ENCODE measurements around the gene RRAGD.
A peak's percentile ranks its signal among the peaks of the same experiment; 100 is the strongest.
"Not testable (repeated sequence)": the region's sequence is repeated elsewhere in the genome, so short reads cannot be mapped to it uniquely, and the experiment has no call there.

The RRAGD gene

GRCh38 chr6:89410788-89411144 lies 1.3 kb downstream of the RRAGD start:
- peak; percentile 48 for DNase-seq

GRCh38 chr6:89410231-89410761 lies 1.8 kb downstream of the RRAGD start:
- DNase-seq, result peak; percentile 35

GRCh38 chr6:89409461-89410035 lies 2.5 kb downstream of the RRAGD start:
- DNase-seq, result no peak

GRCh38 chr6:89406141-89406540 lies 5.9 kb downstream of the RRAGD start:
- DNase-seq, result no peak

GRCh38 chr6:89404512-89404911 lies 7.6 kb downstream of the RRAGD start:
- DNase-seq, result no peak

GRCh38 chr6:89402776-89403175 lies 9.3 kb downstream of the RRAGD start:
- no peak for DNase-seq

GRCh38 chr6:89400912-89401399 lies 11.1 kb downstream of the RRAGD start:
- peak; percentile 38 for DNase-seq

- DNase-seq, result no peak
Measured at GRCh38 chr6:89400050-89400449, 12.0 kb downstream of the RRAGD start.

GRCh38 chr6:89398762-89399525 lies 13.1 kb downstream of the RRAGD start:
- no peak for DNase-seq

- DNase-seq, result not testable (repeated sequence)
Measured at GRCh38 chr6:89397884-89398283, 14.2 kb downstream of the RRAGD start.

GRCh38 chr6:89393659-89394058 lies 18.4 kb downstream of the RRAGD start:
- no peak for DNase-seq

GRCh38 chr6:89392823-89393222 lies 19.2 kb downstream of the RRAGD start:
- DNase-seq, result no peak

- DNase-seq, result no peak
Measured at GRCh38 chr6:89388846-89389245, 23.2 kb downstream of the RRAGD start.

GRCh38 chr6:89387516-89388201 lies 24.4 kb downstream of the RRAGD start:
- DNase-seq, result no peak

GRCh38 chr6:89386917-89387491 lies 25.1 kb downstream of the RRAGD start:
- DNase-seq, result no peak

GRCh38 chr6:89385846-89386245 lies 26.2 kb downstream of the RRAGD start:
- no peak for DNase-seq

- DNase-seq, result peak; percentile 52
Measured at GRCh38 chr6:89385156-89385667, 26.9 kb downstream of the RRAGD start.

GRCh38 chr6:89381031-89381430 lies 31.0 kb downstream of the RRAGD start:
- no peak for DNase-seq

- peak; percentile 83 for DNase-seq
Measured at GRCh38 chr6:89379281-89379680, 32.8 kb downstream of the RRAGD start.

GRCh38 chr6:89378628-89379027 lies 33.4 kb downstream of the RRAGD start:
- no peak for DNase-seq

GRCh38 chr6:89375427-89376267 lies 36.4 kb downstream of the RRAGD start:
- DNase-seq, result no peak

- no peak for DNase-seq
Measured at GRCh38 chr6:89372506-89372901, 39.6 kb downstream of the RRAGD start.

Measured in suppressor macrophage treated with lipopolysaccharide for 4 hours (primary cell).